Duodenal mucosa (tissue), 2 donors: ENCODE measurements around the gene COBL.

Experiments
- H3K27ac ChIP-seq: one replicate; pipeline ENCODE4 v1.7.0; 2013; ENCODE audit warnings: low read depth, low read length
- H3K27me3 ChIP-seq, 2 donors: one replicate each; pipeline ENCODE4 v1.7.0; 2013; ENCODE audit warnings: low read length in 2 of 2, control low read depth in 1 of 2; ENCODE audit not compliant: insufficient read depth in 2 of 2, control insufficient read depth in 1 of 2
- H3K36me3 ChIP-seq, 2 donors: one replicate each; pipeline ENCODE4 v1.7.0; 2013; ENCODE audit warnings: low read length in 2 of 2, control low read depth in 1 of 2; ENCODE audit not compliant: insufficient read depth in 2 of 2, control insufficient read depth in 1 of 2
- H3K4me1 ChIP-seq, 2 donors: one replicate each; pipeline ENCODE4 v1.7.0; 2013; ENCODE audit warnings: low read length in 2 of 2, control low read depth in 1 of 2; ENCODE audit not compliant: insufficient read depth in 2 of 2, control insufficient read depth in 1 of 2
- H3K4me3 ChIP-seq, 2 donors: one replicate each; pipeline ENCODE4 v1.7.0; 2013; ENCODE audit warnings: low read length in 2 of 2, low read depth in 1 of 2
- H3K9ac ChIP-seq, 2 donors: one replicate each; pipeline ENCODE4 v1.7.0; 2013; ENCODE audit warnings: low read length in 2 of 2, low read depth in 1 of 2
- H3K9me3 ChIP-seq, 2 donors: one replicate each; pipeline ENCODE4 v1.7.0; 2013; ENCODE audit warnings: low read length in 2 of 2, control low read depth in 1 of 2; ENCODE audit not compliant: control insufficient read depth in 1 of 2

Gene COBL

DNA sequence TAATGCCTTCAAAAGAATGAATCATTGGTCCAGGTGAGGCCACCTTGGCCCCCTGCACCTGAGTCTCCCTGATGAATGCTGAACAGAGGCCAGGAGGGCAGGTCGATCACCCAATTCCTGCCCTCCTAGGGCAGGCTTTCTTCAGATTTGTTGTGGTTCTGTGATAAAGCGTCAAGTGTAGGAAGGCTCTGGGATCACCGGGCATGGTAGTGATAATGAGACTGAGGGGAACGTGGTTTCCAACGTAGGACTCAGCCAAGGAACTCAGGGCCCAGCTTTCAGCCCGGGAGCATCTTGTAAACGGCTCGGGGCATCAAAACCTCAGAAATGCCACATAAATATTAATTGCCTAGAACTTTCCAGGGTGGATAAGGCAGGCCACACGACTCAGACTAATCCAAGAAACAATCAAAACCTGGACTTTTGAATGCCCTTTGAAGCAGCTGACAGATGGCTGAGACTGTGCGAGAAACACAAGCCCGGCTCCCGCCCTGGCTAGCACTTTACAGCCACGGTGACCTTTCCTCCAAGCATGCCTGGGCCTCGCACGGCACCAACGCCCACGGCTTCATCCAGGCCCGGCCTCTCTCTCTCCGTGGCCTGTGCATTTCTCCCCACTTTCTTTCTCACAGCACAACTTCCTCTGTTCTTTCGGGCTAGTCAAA is 294.6 kb downstream of the COBL start:
- H3K27me3 ChIP-seq = no peaks in the 10 kb centered on the region
- no peaks in the 10 kb centered on the region for H3K9me3 ChIP-seq
- no peak overlapping the region for H3K4me3 ChIP-seq
- H3K4me1 ChIP-seq = no peaks in the 10 kb centered on the region
- H3K27ac ChIP-seq = no peak overlapping the region
- H3K36me3 ChIP-seq = peaks cover 3 to 19% of the 10 kb centered on the region in 2 donors
- no peak overlapping the region for H3K9ac ChIP-seq

- H3K9me3 ChIP-seq = no peaks in the 10 kb centered on the region
- no peaks in the 10 kb centered on the region for H3K27me3 ChIP-seq
- H3K36me3 ChIP-seq = peaks cover 3 to 16% of the 10 kb centered on the region in 2 donors
- H3K4me3 ChIP-seq = no peak overlapping the region
- no peaks in the 10 kb centered on the region for H3K4me1 ChIP-seq
- no peak overlapping the region for H3K27ac ChIP-seq
- H3K9ac ChIP-seq = no peak overlapping the region
These were observed 295.7 kb downstream of the COBL start for GRCh38 chr7:51020944-51021343.

DNA sequence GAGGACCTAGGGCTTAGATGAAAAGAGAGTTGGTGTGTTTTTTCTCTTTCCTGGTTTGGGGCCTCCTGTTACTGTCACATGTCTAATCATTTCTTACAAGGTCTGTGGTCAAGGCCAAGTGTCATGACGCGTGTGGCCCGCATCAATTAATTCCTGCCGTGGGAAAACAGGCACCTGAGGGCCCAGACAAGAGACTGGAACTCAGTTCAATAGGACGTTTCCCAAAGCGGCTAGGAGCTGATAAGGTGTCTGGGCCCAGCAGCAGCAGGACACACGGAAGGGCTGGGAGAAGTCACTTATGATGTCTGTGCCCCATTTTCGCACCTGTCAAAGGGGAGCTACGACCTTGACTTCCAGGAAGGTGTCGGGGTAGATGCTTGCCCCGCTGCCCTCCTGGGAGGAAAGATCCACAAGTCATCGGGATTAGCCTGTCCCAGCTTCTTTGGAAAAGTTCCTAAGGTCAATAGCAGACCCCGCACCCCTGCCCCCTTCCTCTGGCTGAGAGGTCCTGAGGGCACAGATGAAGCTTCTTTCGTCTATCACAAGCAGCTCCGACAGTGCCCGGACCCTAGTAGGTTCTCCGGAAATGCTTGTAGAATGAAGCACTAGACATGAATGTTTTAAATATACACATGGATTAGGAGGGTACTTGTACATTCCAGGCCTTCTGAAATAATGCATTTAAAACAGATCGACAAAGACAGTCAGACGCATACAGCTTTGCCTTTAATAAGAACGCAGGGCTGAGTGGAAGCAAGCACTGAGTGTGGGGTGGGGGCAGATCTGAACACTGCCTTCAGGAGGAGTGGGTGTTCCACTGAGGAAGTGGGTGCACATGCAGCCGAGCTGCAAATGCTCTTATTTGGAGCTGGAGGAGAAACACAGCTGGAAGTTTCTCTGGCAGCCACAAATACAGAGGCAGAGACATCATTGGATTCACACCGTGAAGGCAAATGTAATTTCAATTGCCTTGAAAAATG is 296.4 kb downstream of the COBL start:
- Histone ChIP-seq H3K27me3 (no peaks in the 10 kb centered on the region), H3K9me3 (no peaks in the 10 kb centered on the region), H3K4me3 (no peak overlapping the region), H3K27ac (no peak overlapping the region), H3K9ac (no peak overlapping the region), H3K36me3 (peaks cover 3 to 11% of the 10 kb centered on the region in 2 donors), H3K4me1 (no peaks in the 10 kb centered on the region)

DNA sequence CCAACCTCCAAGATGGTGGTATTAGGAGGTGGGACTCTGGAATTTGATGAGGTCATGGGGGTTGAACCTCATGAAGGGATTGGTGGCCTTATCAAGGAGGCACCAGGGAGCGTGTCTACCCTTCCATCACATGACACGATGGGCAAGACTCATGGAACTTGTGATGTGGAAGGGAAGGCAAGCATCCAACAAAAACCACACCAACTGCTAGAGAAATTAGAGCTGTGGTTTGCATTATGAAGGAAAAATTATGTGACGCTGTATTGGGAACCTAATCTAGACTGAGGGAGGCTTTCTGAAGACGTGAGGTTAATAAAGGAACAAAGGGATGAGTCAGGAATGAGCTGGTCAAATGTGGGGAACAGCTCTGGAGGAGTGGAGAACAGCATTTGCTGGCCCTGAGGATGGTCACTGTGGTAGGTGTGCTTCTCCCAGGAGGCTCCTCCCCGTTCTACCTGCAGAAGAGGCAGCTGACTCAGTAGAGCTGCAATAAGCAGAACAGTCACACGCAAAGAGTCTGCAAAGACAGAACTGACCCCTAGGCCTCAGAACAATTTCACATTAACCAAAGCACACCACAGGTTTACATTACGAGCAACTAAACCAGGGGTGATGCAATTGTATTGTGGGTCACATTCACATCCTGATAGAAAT is 297.3 kb downstream of the COBL start:
- no peaks in the 10 kb centered on the region for H3K4me1 ChIP-seq
- no peaks in the 10 kb centered on the region for H3K9me3 ChIP-seq
- H3K36me3 ChIP-seq = peaks cover 3 to 5% of the 10 kb centered on the region in 2 donors
- no peaks in the 10 kb centered on the region for H3K27me3 ChIP-seq
- H3K9ac ChIP-seq = no peak overlapping the region
- H3K27ac ChIP-seq = no peak overlapping the region
- no peak overlapping the region for H3K4me3 ChIP-seq

DNA sequence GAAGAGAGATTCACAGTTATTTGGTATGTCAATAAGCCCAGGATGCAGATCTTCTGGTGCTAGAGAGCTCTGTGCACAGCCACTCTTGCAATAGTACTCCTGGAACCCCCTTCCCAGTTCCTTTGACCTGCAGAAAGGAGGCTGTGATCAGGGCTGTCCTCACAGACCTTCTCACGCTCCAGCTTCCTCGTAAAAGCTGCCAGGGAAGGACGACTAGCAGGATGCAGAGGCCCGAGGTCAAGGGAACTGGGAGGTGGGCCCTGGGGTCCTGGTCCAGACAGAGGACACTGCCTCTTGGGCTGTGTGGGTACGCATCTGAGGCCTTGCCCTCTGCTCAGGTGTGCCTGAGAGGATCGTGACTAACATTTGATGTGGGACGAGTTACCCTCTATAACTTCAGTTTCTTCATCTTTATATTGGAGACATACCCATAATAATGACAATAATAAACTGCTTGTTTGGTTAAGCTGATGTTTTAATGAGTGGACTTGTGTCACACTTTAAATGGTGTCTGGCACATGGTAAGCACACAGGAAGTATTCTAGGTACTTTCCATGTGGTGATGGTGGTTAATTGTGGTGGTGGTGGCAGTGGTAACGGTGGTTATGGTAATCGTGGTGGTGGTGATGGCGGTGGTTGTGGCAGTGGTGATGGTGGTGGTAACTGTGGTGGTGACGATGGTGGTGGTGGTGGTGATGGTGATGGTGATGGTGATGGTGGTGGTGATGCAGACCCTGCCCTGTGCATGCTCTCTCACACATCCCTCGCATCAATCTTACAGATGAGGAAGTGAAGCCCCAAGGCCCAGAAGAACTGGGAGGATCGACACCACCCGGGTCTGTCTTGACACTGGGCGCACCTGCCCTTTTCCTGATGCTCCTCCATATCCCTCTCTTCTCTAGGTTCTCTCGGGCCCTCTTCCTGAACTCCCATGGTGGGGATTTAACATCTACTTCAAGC is 298.8 kb downstream of the COBL start:
- Histone ChIP-seq H3K9ac (no peak overlapping the region), H3K4me3 (no peak overlapping the region), H3K4me1 (no peaks in the 10 kb centered on the region), H3K36me3 (peaks cover 3 to 5% of the 10 kb centered on the region in 2 donors), H3K27me3 (no peaks in the 10 kb centered on the region), H3K27ac (no peak overlapping the region), H3K9me3 (no peaks in the 10 kb centered on the region)

DNA sequence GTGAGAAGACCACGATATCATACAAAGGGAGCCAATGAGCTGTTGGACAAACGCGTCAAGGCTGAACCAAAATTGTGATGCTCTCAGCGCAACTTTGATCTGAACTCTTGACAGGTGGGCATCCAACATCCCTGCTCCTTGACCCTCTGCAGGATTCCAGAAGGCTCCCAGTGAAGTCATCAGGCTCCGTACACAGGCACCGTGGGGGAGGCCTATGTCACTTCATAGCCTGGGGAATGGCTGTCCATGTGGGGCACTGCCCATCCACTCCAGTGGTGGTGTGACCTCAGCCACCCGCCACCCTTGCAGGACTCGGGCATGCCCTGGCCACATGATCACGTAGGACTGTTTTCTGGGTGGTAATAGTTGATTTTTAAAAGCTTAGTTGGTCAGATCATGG is 300.1 kb downstream of the COBL start:
- Histone ChIP-seq H3K36me3 (peaks cover 3 to 5% of the 10 kb centered on the region in 2 donors), H3K4me1 (no peaks in the 10 kb centered on the region), H3K9ac (no peak overlapping the region), H3K27ac (no peak overlapping the region), H3K9me3 (no peaks in the 10 kb centered on the region), H3K27me3 (no peaks in the 10 kb centered on the region), H3K4me3 (no peak overlapping the region)

DNA sequence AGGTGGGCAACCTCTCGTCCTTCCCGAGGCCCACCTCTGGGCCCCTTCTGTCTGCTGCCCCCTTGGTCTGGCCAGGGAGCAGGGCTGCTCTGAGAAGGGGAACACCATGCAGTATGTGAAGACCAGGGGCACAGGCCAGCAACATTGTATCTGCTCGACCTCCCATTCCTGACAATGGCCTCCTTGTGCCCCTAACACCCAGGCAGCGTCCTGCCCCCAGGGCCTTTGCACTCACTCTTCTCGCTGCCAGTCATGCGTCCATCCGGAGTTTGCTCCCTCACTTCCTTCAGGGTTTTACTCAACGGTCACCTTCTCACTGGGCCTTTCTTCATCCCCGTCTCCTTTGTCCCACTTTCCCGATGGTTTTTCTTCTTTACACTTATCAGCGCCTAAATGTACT is 301.0 kb downstream of the COBL start:
- Histone ChIP-seq H3K27me3 (no peaks in the 10 kb centered on the region), H3K27ac (no peak overlapping the region), H3K4me3 (no peak overlapping the region), H3K36me3 (peaks cover 3 to 5% of the 10 kb centered on the region in 2 donors), H3K9me3 (no peaks in the 10 kb centered on the region), H3K4me1 (no peaks in the 10 kb centered on the region), H3K9ac (no peak overlapping the region)

GRCh38 chr7:51014811-51015210 is 301.8 kb downstream of the COBL start:
- Histone ChIP-seq H3K9ac (no peak overlapping the region), H3K9me3 (no peaks in the 10 kb centered on the region), H3K36me3 (peaks cover 3 to 5% of the 10 kb centered on the region in 2 donors), H3K4me3 (no peak overlapping the region), H3K27ac (no peak overlapping the region), H3K4me1 (no peaks in the 10 kb centered on the region), H3K27me3 (no peaks in the 10 kb centered on the region)

DNA sequence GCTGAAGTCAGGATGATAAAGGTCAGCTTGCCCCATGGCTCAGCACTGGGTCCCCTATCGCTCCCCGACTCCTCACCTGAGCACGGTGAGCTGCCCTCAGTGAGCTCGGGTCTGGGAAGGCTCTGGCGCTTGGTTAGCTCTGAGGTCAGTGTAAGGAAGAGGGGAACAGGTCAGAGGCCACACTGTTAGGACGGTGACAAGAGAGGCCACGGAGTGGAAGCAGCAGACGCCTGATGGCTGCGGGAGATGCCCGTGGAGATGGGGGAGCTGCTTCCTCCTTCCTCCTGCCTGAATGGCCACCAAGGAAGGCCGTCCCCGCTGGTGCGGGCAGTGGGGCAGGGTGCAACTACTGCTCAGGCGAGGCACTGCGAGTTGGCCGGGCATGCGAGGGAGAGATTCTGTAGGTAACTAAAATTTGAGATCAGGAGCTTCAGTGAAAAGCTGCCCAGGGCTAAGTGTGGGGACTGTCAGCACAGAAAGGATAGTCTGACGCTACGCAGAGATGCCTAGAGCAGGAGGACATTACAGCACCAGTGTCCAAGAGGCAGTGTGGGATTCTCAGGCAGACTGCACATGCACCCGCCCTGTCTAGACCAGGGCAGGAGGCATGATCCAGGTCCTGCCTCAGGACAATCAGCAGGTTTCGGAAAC is 302.6 kb downstream of the COBL start:
- Histone ChIP-seq H3K27ac (no peak overlapping the region), H3K4me1 (no peaks in the 10 kb centered on the region), H3K36me3 (peaks cover 0 to 2% of the 10 kb centered on the region in 2 donors), H3K9me3 (no peaks in the 10 kb centered on the region), H3K4me3 (no peak overlapping the region), H3K27me3 (no peaks in the 10 kb centered on the region), H3K9ac (no peak overlapping the region)
